Fibroblast of lung (primary cell): Measurements from ENCODE around the gene NEDD4L. TPM values are rescaled to one million over a fixed set of nuclear protein-coding genes. Genes with fewer than 3 reads are reported as not detected.

Experiments
- DNase-seq, 2 donors: peaks; one replicate each; pipeline versions ENCODE4 v3.0.0 to v3.0.0-alpha.2; 2010; ENCODE audit warnings: low read depth in 2 of 2
- H2AFZ ChIP-seq: 2 replicates; pipeline ENCODE4 v1.5.1; 2012; ENCODE audit warnings: low read length, control low read depth, inconsistent platforms
- H3K27ac ChIP-seq: 2 replicates; pipeline ENCODE4 v1.5.1; 2011; ENCODE audit warnings: low read length, control low read depth; ENCODE audit not compliant: insufficient read depth
- H3K27me3 ChIP-seq: 2 replicates; pipeline ENCODE4 v1.5.1; 2011; ENCODE audit warnings: mild to moderate bottlenecking, low read length; ENCODE audit not compliant: control insufficient read depth, insufficient read depth
- H3K36me3 ChIP-seq: 2 replicates; pipeline ENCODE4 v1.5.1; 2011; ENCODE audit warnings: low read length; ENCODE audit not compliant: control insufficient read depth, insufficient read depth
- H3K4me1 ChIP-seq: 2 replicates; pipeline ENCODE4 v1.5.1; 2011; ENCODE audit warnings: low read length; ENCODE audit not compliant: control insufficient read depth, insufficient read depth; ENCODE audit errors: extremely low read depth
- H3K4me2 ChIP-seq: 2 replicates; pipeline ENCODE4 v1.5.1; 2011; ENCODE audit warnings: low read length, control low read depth; ENCODE audit not compliant: insufficient read depth; ENCODE audit errors: extremely low read depth
- H3K4me3 ChIP-seq, 4 experiments: fragments of 200-600 bp in 1 of 4; sonication (generic) in 1 of 4; replicated peaks in 1 of 4; 2 replicates each; pipeline ENCODE4 v1.5.1; 2011 to 2016; ENCODE audit warnings: low read length in 4 of 4, low read depth in 3 of 4, mild to moderate bottlenecking in 3 of 4, control low read depth in 2 of 4, inconsistent platforms in 1 of 4, mixed read lengths in 1 of 4; ENCODE audit not compliant: insufficient read depth in 1 of 4; ENCODE audit errors: control extremely low read depth in 1 of 4
- H3K79me2 ChIP-seq: 2 replicates; pipeline ENCODE4 v1.5.1; 2012; ENCODE audit warnings: mild to moderate bottlenecking, low read length, inconsistent platforms; ENCODE audit not compliant: control insufficient read depth, insufficient read depth
- H3K9ac ChIP-seq: 2 replicates; pipeline ENCODE4 v1.5.1; 2011; ENCODE audit warnings: mild to moderate bottlenecking, low read length, control low read depth; ENCODE audit not compliant: insufficient read depth
- H3K9me3 ChIP-seq: 2 replicates; pipeline ENCODE4 v1.5.1; 2012; ENCODE audit warnings: low read depth, low read length; ENCODE audit not compliant: control insufficient read depth, insufficient read depth
- H4K20me1 ChIP-seq: 2 replicates; pipeline ENCODE4 v1.5.1; 2011; ENCODE audit warnings: low read length; ENCODE audit not compliant: control insufficient read depth, insufficient read depth; ENCODE audit errors: extremely low read depth
- CTCF ChIP-seq, 2 donors: IDR thresholded peaks in 1 of 2; conservative IDR thresholded peaks in 1 of 2; 1 replicate in 1 of 2; 2 replicates in 1 of 2; pipeline ENCODE4 v1.5.1; 2011 to 2012; ENCODE audit warnings: low read length in 2 of 2, control low read depth in 1 of 2, inconsistent platforms in 1 of 2, low read depth in 1 of 2, mild to moderate bottlenecking in 1 of 2
- EZH2 ChIP-seq: IDR thresholded peaks from 2 replicates; pipeline ENCODE4 v1.5.1; 2012; ENCODE audit warnings: low read length, control low read depth, mild to moderate bottlenecking; ENCODE audit errors: missing control alignments
- polyA plus RNA-seq, 2 donors: library from polyadenylated mRNA; depleted of rRNA in 1 of 2; stranded (reverse) in 1 of 2; unstranded in 1 of 2; fragments of >200 nt; gene quantifications; 2 replicates each; pipeline ENCODE4 v1.2.1, GENCODE V29; 2011 to 2012; ENCODE audit warnings: missing spikeins in 1 of 2
- total RNA-seq: library from RNA; depleted of rRNA; stranded (reverse); fragments of >200 nt; gene quantifications from 2 replicates; pipeline ENCODE4 v1.2.1, GENCODE V29; 2014

The NEDD4L gene
- total and polyA plus RNA-seq, 2 donors (not counting 1 experiment from before 2014, with no cell fraction given): 5.5 to 18.7 TPM

- TF ChIP-seq EZH2: no peak
- TF ChIP-seq CTCF (conservative IDR thresholded peaks at IDR 0.05 in 1 of 2, IDR thresholded peaks at IDR 0.05 in 1 of 2; ENCODE audit: low read depth in 1 of 2, low read length in 2 of 2): no peak
- Histone ChIP-seq H3K9ac (no peak overlapping the region), H3K4me2 (no peak overlapping the region), H3K9me3 (no peaks in the 10 kb centered on the region), H3K27ac (no peak overlapping the region), H3K36me3 (no peaks in the 10 kb centered on the region), H2AFZ (no peak overlapping the region), H3K4me1 (peaks cover 7% of the 10 kb centered on the region), H4K20me1 (no peaks in the 10 kb centered on the region), H3K4me3 (no peak overlapping the region), H3K79me2 (no peaks in the 10 kb centered on the region), H3K27me3 (no peaks in the 10 kb centered on the region)
- no peak for DNase-seq
Measured at GRCh38 chr18:58284699-58285448, 240.8 kb downstream of the NEDD4L start.

GRCh38 chr18:58285449-58286130 lies 241.6 kb downstream of the NEDD4L start:
- DNase-seq: no peak
- Histone ChIP-seq H3K27ac (no peak overlapping the region), H3K4me2 (no peak overlapping the region), H4K20me1 (no peaks in the 10 kb centered on the region), H3K4me1 (peaks cover 9% of the 10 kb centered on the region), H3K27me3 (no peaks in the 10 kb centered on the region), H3K9ac (no peak overlapping the region), H3K4me3 (no peak overlapping the region), H3K36me3 (no peaks in the 10 kb centered on the region), H3K9me3 (no peaks in the 10 kb centered on the region), H3K79me2 (no peaks in the 10 kb centered on the region), H2AFZ (no peak overlapping the region)
- TF ChIP-seq EZH2: no peak
- no peak for TF ChIP-seq CTCF (conservative IDR thresholded peaks at IDR 0.05 in 1 of 2, IDR thresholded peaks at IDR 0.05 in 1 of 2; ENCODE audit: low read depth in 1 of 2, low read length in 2 of 2)

GRCh38 chr18:58286632-58287352 lies 242.8 kb downstream of the NEDD4L start:
- Histone ChIP-seq H3K79me2 (no peaks in the 10 kb centered on the region), H3K27me3 (no peaks in the 10 kb centered on the region), H4K20me1 (no peaks in the 10 kb centered on the region), H3K9ac (no peak overlapping the region), H2AFZ (no peak overlapping the region), H3K4me1 (peaks cover 11% of the 10 kb centered on the region), H3K4me2 (no peak overlapping the region), H3K9me3 (no peaks in the 10 kb centered on the region), H3K27ac (no peak overlapping the region), H3K36me3 (no peaks in the 10 kb centered on the region), H3K4me3 (no peak overlapping the region)
- TF ChIP-seq CTCF (conservative IDR thresholded peaks at IDR 0.05 in 1 of 2, IDR thresholded peaks at IDR 0.05 in 1 of 2; ENCODE audit: low read depth in 1 of 2, low read length in 2 of 2) (no peak), EZH2 (no peak)
- no peak for DNase-seq
